ENCODE measurements around the gene UVSSA. TPM values are rescaled to one million over a fixed set of nuclear protein-coding genes. Genes with fewer than 3 reads are reported as not detected.
A peak's percentile ranks its signal among the peaks of the same experiment; 100 is the strongest.

UVSSA gene
- total RNA-seq, 3 donors from 2014 or later (not counting 1 experiment from before 2014, with no cell fraction given), result 48.0 to 59.4 (median 56.4) TPM

DNA sequence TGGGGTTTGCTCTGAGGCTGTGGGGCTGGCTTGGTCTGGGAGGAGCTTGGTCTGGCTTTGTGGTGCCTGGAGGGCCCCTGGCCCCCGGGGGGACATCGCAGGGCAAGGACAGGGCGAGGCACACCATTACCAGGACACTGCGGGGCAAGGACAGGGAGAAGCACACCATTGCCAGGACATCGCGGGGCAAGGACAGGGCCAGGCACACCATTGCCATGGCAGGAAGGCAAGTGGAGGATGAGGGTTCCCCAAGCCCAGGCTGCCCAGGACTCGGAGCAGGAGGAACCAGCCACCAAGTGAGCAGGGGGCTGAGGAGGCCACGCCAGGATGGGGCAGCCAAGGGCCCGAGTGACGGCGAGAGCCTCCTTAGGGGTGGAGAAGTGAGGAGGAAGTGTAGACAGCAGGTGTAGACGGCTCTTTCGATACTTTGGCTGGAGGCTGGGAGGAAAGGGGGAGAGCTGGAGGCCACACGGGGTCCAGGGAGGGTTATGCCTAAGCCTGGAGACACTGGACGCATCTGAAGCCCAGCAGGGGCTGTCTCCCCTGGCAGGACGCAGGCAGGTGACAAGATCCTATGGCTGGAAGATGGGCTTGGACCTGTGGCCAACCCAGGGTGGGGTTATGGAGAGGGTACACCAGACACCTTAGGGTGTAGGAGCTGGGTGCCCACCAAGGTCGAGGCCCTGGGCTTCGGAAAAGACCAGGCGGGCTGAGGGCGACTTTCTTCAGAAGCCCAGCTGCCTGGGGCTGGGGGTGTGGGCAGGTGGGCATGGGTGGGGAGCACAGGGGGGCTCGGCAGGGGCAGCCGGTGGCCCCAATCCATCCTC, 51.9 kb downstream of the UVSSA start:
- TF ChIP-seq, protein P1, sequence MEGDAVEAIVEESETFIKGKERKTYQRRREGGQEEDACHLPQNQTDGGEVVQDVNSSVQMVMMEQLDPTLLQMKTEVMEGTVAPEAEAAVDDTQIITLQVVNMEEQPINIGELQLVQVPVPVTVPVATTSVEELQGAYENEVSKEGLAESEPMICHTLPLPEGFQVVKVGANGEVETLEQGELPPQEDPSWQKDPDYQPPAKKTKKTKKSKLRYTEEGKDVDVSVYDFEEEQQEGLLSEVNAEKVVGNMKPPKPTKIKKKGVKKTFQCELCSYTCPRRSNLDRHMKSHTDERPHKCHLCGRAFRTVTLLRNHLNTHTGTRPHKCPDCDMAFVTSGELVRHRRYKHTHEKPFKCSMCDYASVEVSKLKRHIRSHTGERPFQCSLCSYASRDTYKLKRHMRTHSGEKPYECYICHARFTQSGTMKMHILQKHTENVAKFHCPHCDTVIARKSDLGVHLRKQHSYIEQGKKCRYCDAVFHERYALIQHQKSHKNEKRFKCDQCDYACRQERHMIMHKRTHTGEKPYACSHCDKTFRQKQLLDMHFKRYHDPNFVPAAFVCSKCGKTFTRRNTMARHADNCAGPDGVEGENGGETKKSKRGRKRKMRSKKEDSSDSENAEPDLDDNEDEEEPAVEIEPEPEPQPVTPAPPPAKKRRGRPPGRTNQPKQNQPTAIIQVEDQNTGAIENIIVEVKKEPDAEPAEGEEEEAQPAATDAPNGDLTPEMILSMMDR (IDR thresholded peaks at IDR 0.05), result no peak
- H3K9me3 ChIP-seq (ENCODE audit: control insufficient read depth, insufficient read depth, low read length), result peaks cover 27% of the 10 kb centered on the region
- H3K36me3 ChIP-seq (ENCODE audit: control insufficient read depth, insufficient read depth, low read length), result no peaks in the 10 kb centered on the region
- DNase-seq, result peak in 1 of 2 donors; percentile 7
- peaks cover 0 to 11% of the 10 kb centered on the region in 2 donors for H3K27me3 Mint-ChIP-seq (ENCODE audit: low read depth in 2 of 2)
- H3K4me1 ChIP-seq (ENCODE audit: control insufficient read depth, insufficient read depth, low read length), result no peaks in the 10 kb centered on the region
- peaks cover 20% of the 10 kb centered on the region for H3K27me3 ChIP-seq (ENCODE audit: control insufficient read depth, insufficient read depth, low read length)
- no peak overlapping the region for H3K4me3 ChIP-seq (ENCODE audit: low read length)
- H3K4me1 Mint-ChIP-seq, result no peaks in the 10 kb centered on the region
- no peaks in the 10 kb centered on the region for H3K9me3 Mint-ChIP-seq
- 94% methylated on average over 20 of the region's 22 CpGs for WGBS (ENCODE audit: insufficient coverage)
- intact Hi-C loops (cut with micrococcal nuclease), result no loop called here
- no peak overlapping the region for H3K27ac Mint-ChIP-seq
- no peak overlapping the region for H3K4me3 Mint-ChIP-seq
- no peaks in the 10 kb centered on the region for H3K36me3 Mint-ChIP-seq
- no peak for ATAC-seq
- H3K27ac ChIP-seq (ENCODE audit: low read length), result no peak overlapping the region

DNA sequence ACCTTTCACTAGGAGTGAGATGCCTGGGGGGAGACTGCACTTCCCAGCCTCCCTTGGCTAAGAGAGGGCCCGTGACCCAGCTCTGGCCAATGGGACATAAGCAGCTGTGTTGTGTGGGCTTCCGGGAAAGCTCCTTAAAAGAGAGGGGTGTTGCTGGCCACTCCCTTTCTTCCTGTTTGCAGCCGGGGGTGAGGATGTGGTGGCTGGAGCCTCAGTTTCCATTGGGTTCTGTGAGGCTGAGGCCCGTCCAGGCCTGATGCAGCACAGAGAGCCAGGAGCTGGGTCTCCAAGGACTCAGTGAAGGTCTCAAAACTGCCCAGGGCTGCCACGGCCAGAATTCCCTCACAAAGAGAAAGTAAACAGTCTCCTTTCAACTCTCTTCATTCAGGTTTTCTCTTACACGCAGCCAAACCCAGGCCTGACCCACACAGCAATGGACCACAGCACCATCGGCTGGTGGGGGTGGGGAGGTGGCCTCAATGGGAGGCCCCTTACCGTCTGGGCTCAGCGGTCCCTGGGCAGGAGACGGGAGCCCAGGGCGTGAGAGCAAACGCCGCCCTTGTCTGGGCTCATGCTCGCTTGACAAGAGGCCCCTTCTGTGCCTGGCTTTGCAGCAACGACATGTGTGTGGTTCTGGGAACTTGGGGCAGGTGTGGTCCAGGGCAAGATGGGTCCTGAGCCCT, 52.6 kb downstream of the UVSSA start:
- Mint-ChIP-seq H3K27ac (no peak overlapping the region), H3K4me3 (no peak overlapping the region), H3K4me1 (no peaks in the 10 kb centered on the region), H3K9me3 (no peaks in the 10 kb centered on the region), H3K36me3 (no peaks in the 10 kb centered on the region), H3K27me3 (ENCODE audit: low read depth in 2 of 2) (peaks cover 0 to 14% of the 10 kb centered on the region in 2 donors)
- H3K27me3 ChIP-seq (ENCODE audit: control insufficient read depth, insufficient read depth, low read length), result peaks cover 25% of the 10 kb centered on the region
- DNase-seq (peak in 1 of 2 donors; percentile 5), ATAC-seq (no peak)
- WGBS (ENCODE audit: insufficient coverage), result 84% methylated on average over 15 of the region's 15 CpGs
- no peak overlapping the region for H3K4me3 ChIP-seq (ENCODE audit: low read length)
- no peak overlapping the region for H3K27ac ChIP-seq (ENCODE audit: low read length)
- H3K4me1 ChIP-seq (ENCODE audit: control insufficient read depth, insufficient read depth, low read length), result no peaks in the 10 kb centered on the region
- H3K9me3 ChIP-seq (ENCODE audit: control insufficient read depth, insufficient read depth, low read length), result peaks cover 27% of the 10 kb centered on the region
- TF ChIP-seq, protein P1 (IDR thresholded peaks at IDR 0.05), result no peak
- H3K36me3 ChIP-seq (ENCODE audit: control insufficient read depth, insufficient read depth, low read length), result no peaks in the 10 kb centered on the region
- intact Hi-C loops (cut with micrococcal nuclease), result no loop called here

- ATAC-seq (no peak), DNase-seq (no peak)
- 86% methylated on average over 11 of the region's 11 CpGs for WGBS (ENCODE audit: insufficient coverage)
- Mint-ChIP-seq H3K27ac (no peak overlapping the region), H3K4me3 (no peak overlapping the region), H3K9me3 (no peaks in the 10 kb centered on the region), H3K4me1 (no peaks in the 10 kb centered on the region), H3K36me3 (no peaks in the 10 kb centered on the region), H3K27me3 (ENCODE audit: low read depth in 2 of 2) (peaks cover 3 to 19% of the 10 kb centered on the region in 2 donors)
- peaks cover 27% of the 10 kb centered on the region for H3K9me3 ChIP-seq (ENCODE audit: control insufficient read depth, insufficient read depth, low read length)
- no peak overlapping the region for H3K27ac ChIP-seq (ENCODE audit: low read length)
- TF ChIP-seq, protein P1 (IDR thresholded peaks at IDR 0.05), result no peak
- H3K36me3 ChIP-seq (ENCODE audit: control insufficient read depth, insufficient read depth, low read length), result no peaks in the 10 kb centered on the region
- H3K4me3 ChIP-seq (ENCODE audit: low read length), result no peak overlapping the region
- peaks cover 27% of the 10 kb centered on the region for H3K27me3 ChIP-seq (ENCODE audit: control insufficient read depth, insufficient read depth, low read length)
- intact Hi-C loops (cut with micrococcal nuclease), result no loop called here
- H3K4me1 ChIP-seq (ENCODE audit: control insufficient read depth, insufficient read depth, low read length), result no peaks in the 10 kb centered on the region
Measured at GRCh38 chr4:1400191-1400805, 53.3 kb downstream of the UVSSA start.
